Measurements from ENCODE around the gene TSPAN9. TPM values are rescaled to one million over a fixed set of nuclear protein-coding genes. Genes with fewer than 3 reads are reported as not detected.

Gene TSPAN9
- polyA plus RNA-seq, 1 experiment = 67.0 TPM

- TF ChIP-seq CTCF (IDR thresholded peaks at IDR 0.05; ENCODE audit: insufficient read depth, low read depth, low read length) = no peak
- CTCF ChIA-PET = interaction anchor here (0.6 to 4.8 kb wide), 10 partner anchors 9 to 188 kb away, joined by 3 to 26 read pairs (median 6); partner anchors contain the start of gene TEX52
- H3K36me3 ChIP-seq (ENCODE audit: control insufficient read depth, insufficient read depth, low read length) = peaks cover 11% of the 10 kb centered on the region
- H3K27me3 ChIP-seq (ENCODE audit: control insufficient read depth, insufficient read depth, low read length) = no peaks in the 10 kb centered on the region
- POLR2A ChIA-PET = no interaction called here
- DNase-seq (ENCODE audit: low read depth) = no peak
- no peak overlapping the region for H3K4me3 ChIP-seq (ENCODE audit: low read depth, low read length)
These were observed 44.2 kb upstream of the TSPAN9 start for GRCh38 chr12:3032770-3033538.

GRCh38 chr12:3033539-3033867, 43.7 kb upstream of the TSPAN9 start:
- Histone ChIP-seq H3K4me3 (ENCODE audit: low read depth, low read length) (no peak overlapping the region), H3K27me3 (ENCODE audit: control insufficient read depth, insufficient read depth, low read length) (no peaks in the 10 kb centered on the region), H3K36me3 (ENCODE audit: control insufficient read depth, insufficient read depth, low read length) (peaks cover 14% of the 10 kb centered on the region)
- DNase-seq (ENCODE audit: low read depth) = no peak
- POLR2A ChIA-PET = no interaction called here
- CTCF ChIA-PET = interaction anchor here (0.8 to 4.8 kb wide), 25 partner anchors 9 to 219 kb away, joined by 3 to 26 read pairs (median 5); partner anchors contain the start of genes FOXM1, RHNO1 and TEX52
- TF ChIP-seq CTCF (IDR thresholded peaks at IDR 0.05; ENCODE audit: insufficient read depth, low read depth, low read length) = no peak

- CTCF ChIA-PET = interaction anchor here (0.5 to 4.8 kb wide), 36 partner anchors 8 to 294 kb away, joined by 3 to 26 read pairs (median 4); partner anchors contain the start of genes FOXM1, RHNO1 and TEX52
- Histone ChIP-seq H3K4me3 (ENCODE audit: low read depth, low read length) (no peak overlapping the region), H3K36me3 (ENCODE audit: control insufficient read depth, insufficient read depth, low read length) (peaks cover 14% of the 10 kb centered on the region), H3K27me3 (ENCODE audit: control insufficient read depth, insufficient read depth, low read length) (no peaks in the 10 kb centered on the region)
- TF ChIP-seq CTCF (IDR thresholded peaks at IDR 0.05; ENCODE audit: insufficient read depth, low read depth, low read length) = peak; percentile 86
- POLR2A ChIA-PET = no interaction called here
- no peak for DNase-seq (ENCODE audit: low read depth)
These were observed 43.0 kb upstream of the TSPAN9 start for GRCh38 chr12:3034067-3034750.

- ChIA-PET POLR2A (no interaction called here), CTCF (interaction anchor here (0.8 to 4.8 kb wide), 11 partner anchors 11 to 295 kb away, joined by 3 to 26 read pairs (median 5); no protein-coding TSS in a partner anchor)
- H3K27me3 ChIP-seq (ENCODE audit: control insufficient read depth, insufficient read depth, low read length) = no peaks in the 10 kb centered on the region
- DNase-seq (ENCODE audit: low read depth) = no peak
- no peak for TF ChIP-seq CTCF (IDR thresholded peaks at IDR 0.05; ENCODE audit: insufficient read depth, low read depth, low read length)
- H3K4me3 ChIP-seq (ENCODE audit: low read depth, low read length) = no peak overlapping the region
- H3K36me3 ChIP-seq (ENCODE audit: control insufficient read depth, insufficient read depth, low read length) = peaks cover 15% of the 10 kb centered on the region
These were observed 42.0 kb upstream of the TSPAN9 start for GRCh38 chr12:3035171-3035570.
